Testis (tissue), 2 donors: ENCODE results near the gene LIPF.

Source experiments
- CTCF ChIP-seq, 3 experiments: fragments of 450-650 bp in 2 of 3; fragments of 200-600 bp in 1 of 3; sonication (generic) in 1 of 3; IDR thresholded peaks; one replicate each; pipeline ENCODE4 v1.5.1; 2016 to 2019; ENCODE audit warnings: antibody characterized with exemption in 3 of 3, mild to moderate bottlenecking in 2 of 3, moderate library complexity in 1 of 3
- POLR2A ChIP-seq: fragments of 450-650 bp; IDR thresholded peaks from one replicate; pipeline ENCODE4 v1.6.1; 2017; ENCODE audit warnings: antibody characterized with exemption, mild to moderate bottlenecking, moderate library complexity

- no peak for TF ChIP-seq CTCF (IDR thresholded peaks at IDR 0.05)
- no peak for TF ChIP-seq POLR2A
Observed at GRCh38 chr10:88702848-88703597, 38.8 kb downstream of the LIPF start.
